IMR-90 (cell line): ENCODE data around the gene ASB1. TPM values are rescaled to one million over a fixed set of nuclear protein-coding genes. Genes with fewer than 3 reads are reported as not detected.

Experiments used
- ATAC-seq: fragments of 200-7000 bp; cut with Tn5 transposase; 2 replicates; pipeline ENCODE4 v1.9.1; 2020; ENCODE audit warnings: low read depth, mild to moderate bottlenecking, moderate library complexity
- BruUV-seq: library from RNA; stranded (reverse); fragments of 400-500 nt; replicated peaks from 2 replicates; lab custom pipeline; 2021; lab: Mats Ljungman, UMichigan
- CTCF ChIA-PET: fragments of 300-600 bp; formaldehyde crosslinking; extraction: SDS; loops from one replicate; lab custom pipeline; 2021; ENCODE audit warnings: antibody characterized with exemption; lab: Yijun Ruan, JAX
- POLR2A ChIA-PET: fragments of 300-600 bp; sonication (Branson Sonifier 250); formaldehyde crosslinking; loops from one replicate; lab custom pipeline; 2022; ENCODE audit warnings: antibody characterized with exemption; ENCODE audit not compliant: unreplicated experiment; lab: Charles Lee
- DNase-seq: peaks from one replicate; pipeline ENCODE4 v3.0.0; 2013
- H2AFZ ChIP-seq: replicated peaks from 2 replicates; pipeline ENCODE3; 2013; ENCODE audit warnings: low read length, mild to moderate bottlenecking; ENCODE audit not compliant: poor library complexity
- H2AK5ac ChIP-seq: 2 replicates; pipeline ENCODE4 v1.6.1; 2013; ENCODE audit warnings: low read depth, low read length, inconsistent platforms
- H2AK9ac ChIP-seq: replicated peaks from 2 replicates; pipeline ENCODE3; 2013; ENCODE audit warnings: mild to moderate bottlenecking, low read depth, low read length, moderate library complexity; ENCODE audit not compliant: poor library complexity
- H2BK120ac ChIP-seq: 2 replicates; pipeline ENCODE4 v1.6.1; 2013; ENCODE audit warnings: low read depth, low read length, inconsistent platforms
- H2BK15ac ChIP-seq: 3 replicates; pipeline ENCODE4 v1.6.1; 2013; ENCODE audit warnings: low read depth, low read length, inconsistent platforms
- H2BK20ac ChIP-seq: 2 replicates; pipeline ENCODE4 v1.6.1; 2013; ENCODE audit warnings: low read depth, mild to moderate bottlenecking, inconsistent platforms, low read length, moderate library complexity
- H2BK5ac ChIP-seq: 2 replicates; pipeline ENCODE4 v1.6.1; 2013; ENCODE audit warnings: mild to moderate bottlenecking, low read depth, low read length, inconsistent platforms; ENCODE audit not compliant: poor library complexity, severe bottlenecking
- H3K14ac ChIP-seq: replicated peaks from 2 replicates; pipeline ENCODE4 v1.6.1; 2013; ENCODE audit warnings: low read depth, low read length, inconsistent platforms
- H3K18ac ChIP-seq: 2 replicates; pipeline ENCODE4 v1.6.1; 2013; ENCODE audit warnings: low read depth, low read length, control low read depth
- H3K23ac ChIP-seq: 2 replicates; pipeline ENCODE4 v1.6.1; 2013; ENCODE audit warnings: low read depth, low read length, inconsistent platforms
- H3K27ac ChIP-seq: 2 replicates; pipeline ENCODE4 v1.5.1; 2013; ENCODE audit warnings: mild to moderate bottlenecking, control low read depth, low read length; ENCODE audit not compliant: insufficient read depth
- H3K27me3 ChIP-seq: 2 replicates; pipeline ENCODE4 v1.6.1; 2013; ENCODE audit warnings: low read length; ENCODE audit not compliant: control insufficient read depth, insufficient read depth
- H3K36me3 ChIP-seq: 2 replicates; pipeline ENCODE4 v1.6.1; 2013; ENCODE audit warnings: low read length, mixed read lengths; ENCODE audit not compliant: control insufficient read depth, insufficient read depth
- H3K4ac ChIP-seq: 2 replicates; pipeline ENCODE4 v1.6.1; 2013; ENCODE audit warnings: low read depth, low read length, inconsistent platforms
- H3K4me1 ChIP-seq: 2 replicates; pipeline ENCODE4 v1.6.1; 2013; ENCODE audit warnings: low read length, mixed read lengths; ENCODE audit not compliant: control insufficient read depth, insufficient read depth
- H3K4me2 ChIP-seq: 2 replicates; pipeline ENCODE4 v1.6.1; 2013; ENCODE audit warnings: low read depth, mild to moderate bottlenecking, control low read depth, low read length, moderate library complexity
- H3K4me3 ChIP-seq: 2 replicates; pipeline ENCODE4 v1.5.1; 2013; ENCODE audit warnings: low read depth, mild to moderate bottlenecking, control low read depth, low read length, moderate library complexity; ENCODE audit not compliant: insufficient read depth
- H3K56ac ChIP-seq: 2 replicates; pipeline ENCODE4 v1.6.1; 2013; ENCODE audit warnings: low read length, inconsistent platforms; ENCODE audit not compliant: insufficient read depth; ENCODE audit errors: extremely low read depth
- H3K79me1 ChIP-seq, 2 experiments: 2 replicates each; pipeline ENCODE4 v1.6.1; 2013; ENCODE audit warnings: low read length in 2 of 2, inconsistent platforms in 1 of 2, low read depth in 1 of 2
- H3K9ac ChIP-seq: 2 replicates; pipeline ENCODE4 v1.6.1; 2013; ENCODE audit warnings: low read depth, low read length, control low read depth
- H3K9me1 ChIP-seq: 2 replicates; pipeline ENCODE4 v1.6.1; 2013; ENCODE audit warnings: low read length, inconsistent platforms; ENCODE audit not compliant: insufficient read depth
- H3K9me3 ChIP-seq: 2 replicates; pipeline ENCODE4 v1.6.1; 2013; ENCODE audit warnings: low read length; ENCODE audit not compliant: control insufficient read depth, insufficient read depth
- H4K20me1 ChIP-seq: 2 replicates; pipeline ENCODE4 v1.6.1; 2013; ENCODE audit warnings: low read length, inconsistent platforms; ENCODE audit not compliant: insufficient read depth
- H4K5ac ChIP-seq: 2 replicates; pipeline ENCODE4 v1.6.1; 2013; ENCODE audit warnings: mild to moderate bottlenecking, low read depth, low read length, control low read depth
- H4K8ac ChIP-seq, 2 experiments: 2 replicates each; pipeline ENCODE4 v1.6.1; 2013; ENCODE audit warnings: low read depth in 2 of 2, low read length in 2 of 2, control low read depth in 1 of 2, inconsistent platforms in 1 of 2
- H4K91ac ChIP-seq: 2 replicates; pipeline ENCODE4 v1.6.1; 2013; ENCODE audit warnings: low read depth, low read length, inconsistent platforms; ENCODE audit not compliant: insufficient read depth
- BHLHE40 ChIP-seq: fragments of 150-350 bp; IDR thresholded peaks from 2 replicates; pipeline ENCODE4 v1.6.1; 2016; ENCODE audit warnings: mild to moderate bottlenecking, low read depth, low read length
- CEBPB ChIP-seq: IDR thresholded peaks from 2 replicates; pipeline ENCODE4 v1.6.1; 2012; ENCODE audit warnings: low read depth, low read length, improper control_type of control experiment
- CHD1 ChIP-seq: IDR thresholded peaks from 2 replicates; pipeline ENCODE4 v1.6.1; 2012; ENCODE audit warnings: low read depth, low read length, improper control_type of control experiment
- CTCF ChIP-seq: conservative IDR thresholded peaks from 2 replicates; pipeline ENCODE4 v1.5.1; 2012; ENCODE audit warnings: mild to moderate bottlenecking, low read depth, low read length, improper control_type of control experiment
- ELK1 ChIP-seq: fragments of 150-350 bp; IDR thresholded peaks from 2 replicates; pipeline ENCODE4 v1.6.1; 2016; ENCODE audit warnings: low read depth, mild to moderate bottlenecking, low read length, moderate library complexity, borderline replicate concordance
- MAFK ChIP-seq: IDR thresholded peaks from 2 replicates; pipeline ENCODE4 v1.6.1; 2012; ENCODE audit warnings: low read depth, low read length, improper control_type of control experiment
- MAZ ChIP-seq: IDR thresholded peaks from 2 replicates; pipeline ENCODE4 v1.6.1; 2012; ENCODE audit warnings: low read depth, mild to moderate bottlenecking, low read length, improper control_type of control experiment, moderate library complexity, borderline replicate concordance
- MXI1 ChIP-seq: IDR thresholded peaks from 2 replicates; pipeline ENCODE4 v1.6.1; 2012; ENCODE audit warnings: low read depth, mild to moderate bottlenecking, low read length, moderate library complexity, borderline replicate concordance
- NFE2L2 ChIP-seq: fragments of 150-350 bp; IDR thresholded peaks from 2 replicates; pipeline ENCODE4 v1.6.1; 2016; ENCODE audit warnings: low read depth, mild to moderate bottlenecking, low read length
- POLR2A ChIP-seq: IDR thresholded peaks from 2 replicates; pipeline ENCODE4 v1.6.1; 2012; ENCODE audit warnings: mild to moderate bottlenecking, low read depth, low read length
- RAD21 ChIP-seq: IDR thresholded peaks from 2 replicates; pipeline ENCODE4 v1.6.1; 2012; ENCODE audit warnings: low read length, improper control_type of control experiment
- RCOR1 ChIP-seq: IDR thresholded peaks from 2 replicates; pipeline ENCODE4 v1.6.1; 2012; ENCODE audit warnings: mild to moderate bottlenecking, low read length, improper control_type of control experiment; ENCODE audit not compliant: insufficient replicate concordance
- RFX5 ChIP-seq: IDR thresholded peaks from 2 replicates; pipeline ENCODE4 v1.8.0; 2012; ENCODE audit warnings: low read depth, mild to moderate bottlenecking, low read length, moderate library complexity
- SMC3 ChIP-seq: fragments of 150-350 bp; IDR thresholded peaks from 2 replicates; pipeline ENCODE4 v1.6.1; 2016; ENCODE audit warnings: low read depth, mild to moderate bottlenecking, antibody characterized with exemption, low read length, moderate library complexity
- USF2 ChIP-seq: fragments of 150-350 bp; IDR thresholded peaks from 2 replicates; pipeline ENCODE4 v1.6.1; 2017; ENCODE audit warnings: mild to moderate bottlenecking, antibody characterized with exemption, low read length, low read depth
- WGBS, 2 experiments: methylation state at CpG; one replicate each; pipeline versions ENCODE4 v1.1.5 to v1.1.7; 2013; ENCODE audit warnings: missing lambda C conversion rate in 2 of 2; ENCODE audit not compliant: insufficient read length in 1 of 2; ENCODE audit errors: extremely low coverage in 2 of 2; 5-methylcytosine and 5-hydroxymethylcytosine counted together
- dilution Hi-C: fragments of 300-500 bp; cut with HindIII; formaldehyde crosslinking; loops from one replicate; pipeline ENCODE4 v1.14.3; 2018; ENCODE audit warnings: low sequenced_read_pairs; ENCODE audit not compliant: unreplicated experiment
- in situ Hi-C: fragments of 300-500 bp; cut with MboI; formaldehyde crosslinking; loops from 3 replicates; pipeline ENCODE4 v1.14.3; 2019; ENCODE audit warnings: low sequenced_read_pairs, inconsistent platforms, mixed read lengths
- intact Hi-C: fragments of 100-400 bp; cut with micrococcal nuclease; formaldehyde crosslinking; loops from 2 replicates; pipeline ENCODE4 v1.10.0; 2022
- polyA plus RNA-seq, 3 experiments: library from polyadenylated mRNA; depleted of rRNA; stranded (reverse); fragments of >200 nt; gene quantifications; 2 replicates each; pipeline ENCODE4 v1.2.3, GENCODE V29; 2012; ENCODE audit warnings: low replicate concordance in 1 of 3
- total RNA-seq: library from RNA; depleted of rRNA; stranded (reverse); fragments of >200 nt; gene quantifications from 2 replicates; pipeline ENCODE4 v1.2.3, GENCODE V29; 2012

The ASB1 gene
- total and polyA plus RNA-seq, 2 of the 4 experiments (the other 2 are of a cell fraction) = 23.5 to 37.3 TPM

- Histone ChIP-seq H3K36me3 (no peaks in the 10 kb centered on the region), H3K14ac (no peak overlapping the region), H3K18ac (no peak overlapping the region), H3K4me2 (no peak overlapping the region), H3K56ac (no peak overlapping the region), H4K91ac (no peak overlapping the region), H2AK5ac (no peak overlapping the region), H4K5ac (no peak overlapping the region), H4K8ac (no peak overlapping the region), H3K27me3 (no peaks in the 10 kb centered on the region), H3K23ac (no peak overlapping the region; the same call in 1 of the 2 replicates), H2AK9ac (no peak overlapping the region), H3K4me3 (no peak overlapping the region), H2BK120ac (no peak overlapping the region), H2BK15ac (no peak overlapping the region), H2BK20ac (no peak overlapping the region), H4K20me1 (no peaks in the 10 kb centered on the region), H3K9me3 (peaks cover 15% of the 10 kb centered on the region), H2BK5ac (no peak overlapping the region), H3K27ac (no peak overlapping the region), H3K4me1 (peaks cover 7% of the 10 kb centered on the region), H2AFZ (peak overlapping the region; percentile 26), H3K9me1 (no peaks in the 10 kb centered on the region; the same call in 1 of the 2 replicates), H3K9ac (no peak overlapping the region), H3K4ac (no peak overlapping the region), H3K79me1 (no peaks in the 10 kb centered on the region)
- no peak for TF ChIP-seq CHD1
- no peak for TF ChIP-seq MAZ
- no peak for TF ChIP-seq RFX5
- no peak for TF ChIP-seq BHLHE40
- TF ChIP-seq ELK1 = no peak
- no peak for TF ChIP-seq CTCF
- no peak for TF ChIP-seq CEBPB
- TF ChIP-seq RCOR1 = no peak
- no peak for TF ChIP-seq USF2
- no peak for TF ChIP-seq SMC3
- no peak for TF ChIP-seq MXI1
- TF ChIP-seq NFE2L2 = no peak
- TF ChIP-seq RAD21 = no peak
- no peak for TF ChIP-seq MAFK
- TF ChIP-seq POLR2A = no peak
- no peak for DNase-seq
- ATAC-seq = peak; percentile 9; the same call in 1 of the 2 replicates
- 51% methylated on average over 5 of the region's 12 CpGs; no CpG with 5 or more reads in 1 of the 2 experiments for WGBS, 2 experiments
- intact Hi-C loops (no loop called here), in situ Hi-C loops (no loop called here), dilution Hi-C loops (no loop called here)
- BruUV-seq = no TSS peak
- ChIA-PET POLR2A (no interaction called here), CTCF (interaction anchor here (0.6 to 1.2 kb wide), 2 partner anchors 88 to 305 kb away, joined by 3 to 5 read pairs; no protein-coding TSS in a partner anchor)
Observed at GRCh38 chr2:238458651-238459050, 31.9 kb downstream of the ASB1 start.
